ENCODE results near the gene CFAP70. TPM values are rescaled to one million over a fixed set of nuclear protein-coding genes. Genes with fewer than 3 reads are reported as not detected.
"Not testable (repeated sequence)": the region's sequence is repeated elsewhere in the genome, so short reads cannot be mapped to it uniquely, and the experiment has no call there.

The CFAP70 gene
- total RNA-seq, 8 experiments from 2014 or later: 0.71 to 16.6 (median 2.0) TPM

DNA sequence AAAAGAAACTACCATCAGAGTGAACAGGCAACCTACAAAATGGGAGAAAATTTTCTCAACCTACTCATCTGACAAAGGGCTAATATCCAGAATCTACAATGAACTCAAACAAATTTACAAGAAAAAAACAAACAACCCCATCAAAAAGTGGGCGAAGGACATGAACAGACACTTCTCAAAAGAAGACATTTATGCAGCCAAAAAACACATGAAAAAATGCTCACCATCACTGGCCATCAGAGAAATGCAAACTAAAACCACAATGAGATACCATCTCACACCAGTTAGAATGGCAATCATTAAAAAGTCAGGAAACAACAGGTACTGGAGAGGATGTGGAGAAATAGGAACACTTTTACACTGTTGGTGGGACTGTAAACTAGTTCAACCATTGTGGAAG is 30.1 kb downstream of the CFAP70 start:
- H3K27ac ChIP-seq; H3K4me1 ChIP-seq (replicated peaks in 1 of 2); in situ Hi-C loops (cut with MboI; ENCODE audit: low pct_unique_long_range_greater_than_20kb in 2 of 9, low sequenced_read_pairs in 9 of 9, unreplicated experiment in 9 of 9); H3K4me3 ChIP-seq; ATAC-seq (replicated peaks in 6 of 8): not testable (repeated sequence)
- no CpG with 5 or more reads among the region's 1 CpG for WGBS, 10 experiments

- H3K27ac ChIP-seq; H3K4me3 ChIP-seq; H3K4me1 ChIP-seq (replicated peaks in 1 of 2); ATAC-seq (replicated peaks in 6 of 8); in situ Hi-C loops (cut with MboI; ENCODE audit: low pct_unique_long_range_greater_than_20kb in 2 of 9, low sequenced_read_pairs in 9 of 9, unreplicated experiment in 9 of 9): not testable (repeated sequence)
- no CpG with 5 or more reads among the region's 4 CpGs for WGBS, 10 experiments
Measured at GRCh38 chr10:73325290-73325689, 33.4 kb downstream of the CFAP70 start.

DNA sequence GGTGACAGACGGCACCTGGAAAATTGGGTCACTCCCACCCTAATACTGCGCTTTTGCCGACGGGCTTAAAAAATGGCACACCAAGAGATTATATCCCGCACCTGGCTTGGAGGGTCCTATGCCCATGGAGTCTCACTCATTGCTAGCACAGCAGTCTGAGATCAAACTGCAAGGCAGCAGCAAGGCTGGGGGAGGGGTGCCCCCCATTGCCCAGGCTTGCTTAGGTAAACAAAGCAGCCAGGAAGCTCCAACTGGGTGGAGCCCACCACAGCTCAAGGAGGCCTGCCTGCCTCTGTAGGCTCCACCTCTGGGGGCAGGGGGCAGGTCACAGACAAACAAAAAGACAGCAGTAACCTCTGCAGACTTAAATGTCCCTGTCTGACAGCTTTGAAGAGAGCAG is 35.1 kb downstream of the CFAP70 start:
- H3K4me1 ChIP-seq (replicated peaks in 1 of 2); H3K4me3 ChIP-seq: not testable (repeated sequence)

DNA sequence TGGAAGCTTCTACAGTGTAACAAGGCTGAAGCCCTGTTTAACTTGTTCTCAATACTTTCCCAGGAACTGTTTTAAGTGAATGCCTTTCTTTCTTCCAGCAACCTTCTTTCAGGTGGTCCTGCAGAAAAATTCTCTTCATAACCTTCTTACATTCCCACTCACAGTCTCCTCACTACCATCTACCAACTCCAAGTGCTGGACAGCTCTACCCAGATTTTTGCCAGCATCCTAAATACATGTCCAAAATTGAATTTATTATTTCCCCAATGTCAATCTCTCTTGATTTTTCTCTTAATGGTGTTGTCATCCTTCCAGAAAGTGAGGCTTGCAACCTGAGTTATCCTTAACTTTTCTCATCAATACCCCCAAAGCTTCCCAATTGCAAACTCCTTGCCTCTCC is 48.2 kb downstream of the CFAP70 start:
- no peak overlapping the region for H3K4me3 ChIP-seq
- no peak for ATAC-seq (replicated peaks in 6 of 8)
- no peaks in the 10 kb centered on the region for H3K4me1 ChIP-seq (replicated peaks in 1 of 2)
- in situ Hi-C loops (cut with MboI; ENCODE audit: low pct_unique_long_range_greater_than_20kb in 2 of 9, low sequenced_read_pairs in 9 of 9, unreplicated experiment in 9 of 9): no loop called here
- H3K27ac ChIP-seq: no peak overlapping the region

More for the DNA sequence above, 35.1 kb downstream of the CFAP70 start:
- H3K27ac ChIP-seq; ATAC-seq (replicated peaks in 6 of 8); in situ Hi-C loops (cut with MboI; ENCODE audit: low pct_unique_long_range_greater_than_20kb in 2 of 9, low sequenced_read_pairs in 9 of 9, unreplicated experiment in 9 of 9): not testable (repeated sequence)
- 90 to 93% methylated on average over 2 to 3 of the region's 5 CpGs; no CpG with 5 or more reads in 8 of the 10 experiments for WGBS, 10 experiments

GRCh38 chr10:73307203-73307800 is 51.4 kb downstream of the CFAP70 start:
- Histone ChIP-seq H3K4me3 (no peak overlapping the region), H3K4me1 (replicated peaks in 1 of 2) (no peaks in the 10 kb centered on the region), H3K27ac (no peak overlapping the region)
- in situ Hi-C loops (cut with MboI; ENCODE audit: low pct_unique_long_range_greater_than_20kb in 2 of 9, low sequenced_read_pairs in 9 of 9, unreplicated experiment in 9 of 9): no loop called here
- no peak for ATAC-seq (replicated peaks in 6 of 8)

- in situ Hi-C loops (cut with MboI; ENCODE audit: low pct_unique_long_range_greater_than_20kb in 2 of 9, low sequenced_read_pairs in 9 of 9, unreplicated experiment in 9 of 9): no loop called here
- ATAC-seq (replicated peaks in 6 of 8): no peak
- Histone ChIP-seq H3K4me1 (replicated peaks in 1 of 2) (no peaks in the 10 kb centered on the region), H3K4me3 (no peak overlapping the region), H3K27ac (no peak overlapping the region)
Measured at GRCh38 chr10:73306171-73306708, 52.4 kb downstream of the CFAP70 start.

GRCh38 chr10:73296946-73297345 is 61.7 kb downstream of the CFAP70 start:
- in situ Hi-C loops (cut with MboI; ENCODE audit: low pct_unique_long_range_greater_than_20kb in 2 of 9, low sequenced_read_pairs in 9 of 9, unreplicated experiment in 9 of 9): no loop called here
- Histone ChIP-seq H3K4me3 (no peak overlapping the region), H3K27ac (no peak overlapping the region), H3K4me1 (replicated peaks in 1 of 2) (no peaks in the 10 kb centered on the region)
- ATAC-seq (replicated peaks in 6 of 8): no peak
- 18 to 75% (median 40%) methylated on average over 1 to 3 of the region's 3 CpGs; no CpG with 5 or more reads in 2 of the 10 experiments for WGBS, 10 experiments

- in situ Hi-C loops (cut with MboI; ENCODE audit: low pct_unique_long_range_greater_than_20kb in 2 of 9, low sequenced_read_pairs in 9 of 9, unreplicated experiment in 9 of 9): no loop called here
- no peak for ATAC-seq (replicated peaks in 6 of 8)
- H3K4me1 ChIP-seq (replicated peaks in 1 of 2): no peaks in the 10 kb centered on the region
Measured at GRCh38 chr10:73293461-73293860, 65.2 kb downstream of the CFAP70 start.

GRCh38 chr10:73289958-73290357 is 68.7 kb downstream of the CFAP70 start:
- Histone ChIP-seq H3K27ac (no peak overlapping the region), H3K4me3 (no peak overlapping the region), H3K4me1 (replicated peaks in 1 of 2) (no peaks in the 10 kb centered on the region)
- ATAC-seq (replicated peaks in 6 of 8): no peak
- in situ Hi-C loops (cut with MboI; ENCODE audit: low pct_unique_long_range_greater_than_20kb in 2 of 9, low sequenced_read_pairs in 9 of 9, unreplicated experiment in 9 of 9): no loop called here
- WGBS, 10 experiments: 29 to 100% (median 100%) methylated on average over 1 of the region's 1 CpG; no CpG with 5 or more reads in 1 of the 10 experiments

More at GRCh38 chr10:73293461-73293860, 65.2 kb downstream of the CFAP70 start:
- Histone ChIP-seq H3K27ac (no peak overlapping the region), H3K4me3 (no peak overlapping the region)
- WGBS, 10 experiments: 0 to 100% (median 66%) methylated on average over 1 to 3 of the region's 3 CpGs

GRCh38 chr10:73287441-73287840 is 71.2 kb downstream of the CFAP70 start:
- H3K4me3 ChIP-seq: no peak overlapping the region
- H3K4me1 ChIP-seq (replicated peaks in 1 of 2): no peaks in the 10 kb centered on the region
- in situ Hi-C loops (cut with MboI; ENCODE audit: low pct_unique_long_range_greater_than_20kb in 2 of 9, low sequenced_read_pairs in 9 of 9, unreplicated experiment in 9 of 9): no loop called here
- ATAC-seq (replicated peaks in 6 of 8): no peak
- 0 to 100% (median 50%) methylated on average over 1 of the region's 1 CpG; no CpG with 5 or more reads in 1 of the 10 experiments for WGBS, 10 experiments
- H3K27ac ChIP-seq: no peak overlapping the region

- H3K4me3 ChIP-seq: no peak overlapping the region
- in situ Hi-C loops (cut with MboI; ENCODE audit: low pct_unique_long_range_greater_than_20kb in 2 of 9, low sequenced_read_pairs in 9 of 9, unreplicated experiment in 9 of 9): no loop called here
- H3K4me1 ChIP-seq (replicated peaks in 1 of 2): no peaks in the 10 kb centered on the region
- no peak overlapping the region for H3K27ac ChIP-seq
- WGBS, 10 experiments: 67 to 95% (median 84%) methylated on average over 1 to 3 of the region's 3 CpGs; no CpG with 5 or more reads in 4 of the 10 experiments
- ATAC-seq (replicated peaks in 6 of 8): no peak
Measured at GRCh38 chr10:73281097-73281496, 77.6 kb downstream of the CFAP70 start.

GRCh38 chr10:73264423-73264822 is 94.2 kb downstream of the CFAP70 start:
- Histone ChIP-seq H3K4me3 (no peak overlapping the region), H3K27ac (no peak overlapping the region), H3K4me1 (replicated peaks in 1 of 2) (peaks cover 0 to 5% of the 10 kb centered on the region in 2 donors)
- in situ Hi-C loops (cut with MboI; ENCODE audit: low pct_unique_long_range_greater_than_20kb in 2 of 9, low sequenced_read_pairs in 9 of 9, unreplicated experiment in 9 of 9): no loop called here
- ATAC-seq (replicated peaks in 6 of 8): no peak
- WGBS, 10 experiments: 65 to 100% (median 81%) methylated on average over 2 of the region's 2 CpGs; no CpG with 5 or more reads in 2 of the 10 experiments

GRCh38 chr10:73263693-73264347 is 94.8 kb downstream of the CFAP70 start:
- Histone ChIP-seq H3K4me3 (no peak overlapping the region), H3K27ac (no peak overlapping the region), H3K4me1 (replicated peaks in 1 of 2) (peaks cover 0 to 5% of the 10 kb centered on the region in 2 donors)
- 0 to 100% (median 42%) methylated on average over 1 of the region's 1 CpG for WGBS, 10 experiments
- peak in 3 of 8 experiments; percentile 11 to 31 (median 28) for ATAC-seq (replicated peaks in 6 of 8)
- in situ Hi-C loops (cut with MboI; ENCODE audit: low pct_unique_long_range_greater_than_20kb in 2 of 9, low sequenced_read_pairs in 9 of 9, unreplicated experiment in 9 of 9): no loop called here
